ENCODE measurements around the gene GUCY2C. TPM values are rescaled to one million over a fixed set of nuclear protein-coding genes. Genes with fewer than 3 reads are reported as not detected.
A peak's percentile ranks its signal among the peaks of the same experiment; 100 is the strongest.

GUCY2C gene
- total RNA-seq, 1 experiment from 2014 or later, result 1.9 TPM

- H3K9me3 Mint-ChIP-seq, result peaks cover 20 to 29% of the 10 kb centered on the region in 2 experiments
- H4K20me1 ChIP-seq (ENCODE audit: control insufficient read depth, insufficient read depth, insufficient read length), result no peaks in the 10 kb centered on the region
- no peak overlapping the region for H2BK15ac ChIP-seq (ENCODE audit: low read depth, low read length)
- peak overlapping the region in 1 of 3 experiments; percentile 40; a peak in 1 of 7 replicates for H3K27ac Mint-ChIP-seq
- H3K14ac ChIP-seq (ENCODE audit: insufficient read depth, low read length), result no peak overlapping the region
- no peaks in the 10 kb centered on the region for H3K4me1 ChIP-seq (ENCODE audit: insufficient read depth, low read length)
- H3K9ac ChIP-seq (ENCODE audit: extremely low read depth, insufficient read length, low read length), result no peak overlapping the region
- no peak overlapping the region for H4K8ac ChIP-seq (replicated peaks; ENCODE audit: insufficient read length, low read depth, low read length)
- no peaks in the 10 kb centered on the region for H3K23me2 ChIP-seq (ENCODE audit: insufficient read length, low read depth, low read length, poor library complexity, severe bottlenecking)
- H2BK12ac ChIP-seq (ENCODE audit: insufficient read length, low read depth, low read length), result no peak overlapping the region
- no peak overlapping the region for H3K27ac ChIP-seq (ENCODE audit: insufficient read length, low read depth, low read length)
- no peak overlapping the region for H3K4ac ChIP-seq (ENCODE audit: low read depth, low read length)
- no CpG with 5 or more reads among the region's 3 CpGs for WGBS (ENCODE audit: extremely low coverage, insufficient read length, low lambda C conversion rate)
- H3K9me3 ChIP-seq (ENCODE audit: control insufficient read depth, low read depth, low read length), result no peaks in the 10 kb centered on the region
- H3K56ac ChIP-seq (ENCODE audit: insufficient read length, low read depth, low read length), result no peak overlapping the region
- H3K4me1 Mint-ChIP-seq, result peaks cover 8 to 10% of the 10 kb centered on the region in 2 experiments
- H3K79me1 ChIP-seq (ENCODE audit: insufficient read depth, low read depth, low read length, poor library complexity, severe bottlenecking), result no peaks in the 10 kb centered on the region
- no peak overlapping the region for H3K18ac ChIP-seq (ENCODE audit: insufficient read length, low read depth, low read length)
- no peak overlapping the region for H2AK5ac ChIP-seq (ENCODE audit: insufficient read length, low read length)
- H3K27me3 Mint-ChIP-seq (ENCODE audit: low read depth), result no peaks in the 10 kb centered on the region
- H3K4me3 Mint-ChIP-seq, result no peak overlapping the region
- no peak overlapping the region for H3K4me2 ChIP-seq (ENCODE audit: insufficient read depth, insufficient read length, low read length)
- no peak for DNase-seq
- no peaks in the 10 kb centered on the region for H3K27me3 ChIP-seq (ENCODE audit: insufficient read depth, low read length)
- no peak overlapping the region for H3K23ac ChIP-seq (ENCODE audit: insufficient read length, low read depth, low read length)
- H2BK120ac ChIP-seq (ENCODE audit: low read depth, low read length, poor library complexity, severe bottlenecking), result no peak overlapping the region
- no peak overlapping the region for H2BK5ac ChIP-seq (ENCODE audit: insufficient read length, low read length)
- no peak overlapping the region for H4K5ac ChIP-seq (ENCODE audit: insufficient read length, low read depth, low read length)
- no peak overlapping the region for H3T11ph ChIP-seq (ENCODE audit: low read length)
- H3K36me3 Mint-ChIP-seq (ENCODE audit: insufficient read depth in 1 of 3, low read depth in 3 of 3), result peaks cover 3 to 9% (median 6%) of the 10 kb centered on the region in 3 experiments; a peak in 5 of 7 replicates
- H2AFZ ChIP-seq (ENCODE audit: low read length), result no peak overlapping the region
- H4K91ac ChIP-seq (ENCODE audit: insufficient read length, low read depth, low read length), result no peak overlapping the region
- no peaks in the 10 kb centered on the region for H3K79me2 ChIP-seq (ENCODE audit: insufficient read depth, low read length)
- TF ChIP-seq CTCF (conservative IDR thresholded peaks at IDR 0.05), result no peak
- no peak overlapping the region for H2BK20ac ChIP-seq (ENCODE audit: low read depth, low read length, poor library complexity, severe bottlenecking)
These were observed 84.7 kb downstream of the GUCY2C start for GRCh38 chr12:14611640-14612203.

All from H9 (cell line).